ENCODE measurements around the gene TRIM44. TPM values are rescaled to one million over a fixed set of nuclear protein-coding genes. Genes with fewer than 3 reads are reported as not detected.

The TRIM44 gene
- total and polyA plus RNA-seq, 8 donors, result 6.3 to 55.4 (median 36.4) TPM

- H3K27me3 ChIP-seq, result no peaks in the 10 kb centered on the region
- peaks cover 0 to 12% (median 0%) of the 10 kb centered on the region in 3 donors for H3K4me1 ChIP-seq
- H3K9me3 ChIP-seq, result no peaks in the 10 kb centered on the region
- DNase-seq (peak in 4 of 6 donors; percentile 12 to 54 (median 34)), FAIRE-seq (no peak), ATAC-seq (no peak)
- H3K36me3 ChIP-seq, result no peaks in the 10 kb centered on the region
- WGBS, 2 donors, result 17 to 18% methylated on average over 33 of the region's 33 CpGs
- intact Hi-C loops (cut with DNase I), result loop anchor here in 2 of 3 donors (5.0 to 10.0 kb wide), 3 partner anchors 505 to 645 kb away; no protein-coding TSS in a partner anchor
- TF ChIP-seq, protein P1, sequence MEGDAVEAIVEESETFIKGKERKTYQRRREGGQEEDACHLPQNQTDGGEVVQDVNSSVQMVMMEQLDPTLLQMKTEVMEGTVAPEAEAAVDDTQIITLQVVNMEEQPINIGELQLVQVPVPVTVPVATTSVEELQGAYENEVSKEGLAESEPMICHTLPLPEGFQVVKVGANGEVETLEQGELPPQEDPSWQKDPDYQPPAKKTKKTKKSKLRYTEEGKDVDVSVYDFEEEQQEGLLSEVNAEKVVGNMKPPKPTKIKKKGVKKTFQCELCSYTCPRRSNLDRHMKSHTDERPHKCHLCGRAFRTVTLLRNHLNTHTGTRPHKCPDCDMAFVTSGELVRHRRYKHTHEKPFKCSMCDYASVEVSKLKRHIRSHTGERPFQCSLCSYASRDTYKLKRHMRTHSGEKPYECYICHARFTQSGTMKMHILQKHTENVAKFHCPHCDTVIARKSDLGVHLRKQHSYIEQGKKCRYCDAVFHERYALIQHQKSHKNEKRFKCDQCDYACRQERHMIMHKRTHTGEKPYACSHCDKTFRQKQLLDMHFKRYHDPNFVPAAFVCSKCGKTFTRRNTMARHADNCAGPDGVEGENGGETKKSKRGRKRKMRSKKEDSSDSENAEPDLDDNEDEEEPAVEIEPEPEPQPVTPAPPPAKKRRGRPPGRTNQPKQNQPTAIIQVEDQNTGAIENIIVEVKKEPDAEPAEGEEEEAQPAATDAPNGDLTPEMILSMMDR (IDR thresholded peaks at IDR 0.05), result no peak
- no peak overlapping the region for H3K27ac ChIP-seq
- peak overlapping the region; percentile 48 to 70 (median 58) for H3K4me3 ChIP-seq
Measured at GRCh38 chr11:35619855-35620640, 42.5 kb upstream of the TRIM44 start.

DNA sequence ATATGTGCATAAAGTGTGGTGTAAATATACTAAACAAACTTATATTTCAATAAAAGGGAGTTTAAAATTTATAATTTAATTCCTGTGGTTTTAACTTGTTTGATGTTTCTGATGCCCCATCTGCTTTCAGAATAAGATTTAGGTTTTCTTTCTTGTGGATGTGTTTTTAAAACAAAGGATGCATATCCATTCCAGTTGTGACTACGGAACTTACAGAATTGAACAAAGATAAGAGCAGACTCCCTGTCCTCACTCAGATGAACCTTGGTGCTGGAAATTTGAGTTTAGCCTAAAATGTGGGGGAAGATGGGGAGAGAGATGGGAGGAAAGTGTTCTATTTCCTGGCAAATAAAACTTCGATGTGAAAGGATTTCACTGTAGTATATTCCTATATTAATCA is 41.8 kb upstream of the TRIM44 start:
- TF ChIP-seq, protein P1 (IDR thresholded peaks at IDR 0.05), result no peak
- WGBS, 2 donors, result 78 to 80% methylated on average over 2 of the region's 2 CpGs
- DNase-seq (no peak), ATAC-seq (no peak), FAIRE-seq (no peak)
- Histone ChIP-seq H3K27me3 (no peaks in the 10 kb centered on the region), H3K36me3 (no peaks in the 10 kb centered on the region), H3K27ac (no peak overlapping the region), H3K4me3 (peak overlapping the region in 1 of 4 donors; percentile 62), H3K9me3 (no peaks in the 10 kb centered on the region), H3K4me1 (peaks cover 0 to 12% (median 0%) of the 10 kb centered on the region in 3 donors)
- intact Hi-C loops (cut with DNase I), result no loop called here

GRCh38 chr11:35621620-35622019 is 41.0 kb upstream of the TRIM44 start:
- H3K9me3 ChIP-seq, result no peaks in the 10 kb centered on the region
- FAIRE-seq (no peak), ATAC-seq (no peak)

DNA sequence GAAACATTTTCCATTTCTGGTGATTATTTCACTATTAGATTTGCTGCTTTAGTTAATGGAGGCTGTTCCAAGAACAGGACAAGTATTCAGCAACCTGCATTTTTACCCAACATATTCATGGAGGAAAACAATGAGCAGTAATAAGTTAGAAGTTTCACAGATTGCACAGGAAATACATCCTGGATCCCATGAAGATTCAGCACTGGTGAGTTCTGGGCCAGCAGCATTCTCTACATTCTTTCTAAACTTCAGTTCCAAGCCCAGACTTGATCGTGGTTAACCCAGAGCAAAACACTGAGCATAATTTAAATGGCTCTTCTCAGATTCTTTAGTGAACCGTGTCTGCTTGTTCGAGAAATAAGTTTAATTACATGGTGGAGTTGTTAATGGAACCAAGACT is 40.5 kb upstream of the TRIM44 start:
- H3K27me3 ChIP-seq, result no peaks in the 10 kb centered on the region

More at GRCh38 chr11:35621620-35622019, 41.0 kb upstream of the TRIM44 start:
- no peaks in the 10 kb centered on the region for H3K27me3 ChIP-seq
- no peak overlapping the region for H3K27ac ChIP-seq
- intact Hi-C loops (cut with DNase I), result no loop called here
- H3K4me3 ChIP-seq, result no peak overlapping the region
- TF ChIP-seq, protein P1 (IDR thresholded peaks at IDR 0.05), result no peak
- H3K4me1 ChIP-seq, result peaks cover 0 to 12% (median 0%) of the 10 kb centered on the region in 3 donors
- H3K36me3 ChIP-seq, result no peaks in the 10 kb centered on the region
- 70% methylated on average over 2 of the region's 2 CpGs for WGBS, 2 donors
- no peak for DNase-seq

More for the DNA sequence above, 40.5 kb upstream of the TRIM44 start:
- H3K4me3 ChIP-seq, result no peak overlapping the region
- H3K4me1 ChIP-seq, result peaks cover 0 to 12% (median 0%) of the 10 kb centered on the region in 3 donors
- 55 to 63% methylated on average over 3 of the region's 3 CpGs for WGBS, 2 donors
- no peaks in the 10 kb centered on the region for H3K9me3 ChIP-seq
- intact Hi-C loops (cut with DNase I), result no loop called here
- TF ChIP-seq, protein P1 (IDR thresholded peaks at IDR 0.05), result no peak
- ATAC-seq, result no peak
- no peak for FAIRE-seq
- H3K27ac ChIP-seq, result no peak overlapping the region
- DNase-seq, result no peak
- H3K36me3 ChIP-seq, result no peaks in the 10 kb centered on the region
